GM10248 (cell line): ENCODE data around the gene CTPS2.

Experiments
- CTCF ChIA-PET: fragments of 300-600 bp; sonication (Branson Sonifier 250); formaldehyde crosslinking; extraction: SDS; loops from one replicate; lab custom pipeline; 2021; ENCODE audit warnings: antibody characterized with exemption; lab: Yijun Ruan, JAX
- POLR2A ChIA-PET: fragments of 350-650 bp; sonication (Branson Sonifier 250); formaldehyde crosslinking; extraction: SDS; loops from one replicate; lab custom pipeline; 2020; ENCODE audit warnings: antibody characterized with exemption; lab: Yijun Ruan, JAX
- DNase-seq: peaks from one replicate; pipeline ENCODE4 v3.0.0; 2012; ENCODE audit errors: extremely low spot score
- CTCF ChIP-seq: IDR thresholded peaks from 2 replicates; pipeline ENCODE4 v1.5.1; 2012; ENCODE audit warnings: mild to moderate bottlenecking, low read depth; ENCODE audit errors: extremely low read depth, missing control alignments, control extremely low read depth

The CTPS2 gene

GRCh38 chrX:16745102-16745501 lies 32.6 kb upstream of the CTPS2 start:
- CTCF ChIA-PET = no interaction called here
- POLR2A ChIA-PET = no interaction called here
- no peak for TF ChIP-seq CTCF
- no peak for DNase-seq

GRCh38 chrX:16743604-16744325 lies 31.3 kb upstream of the CTPS2 start:
- TF ChIP-seq CTCF = no peak
- POLR2A ChIA-PET = no interaction called here
- no peak for DNase-seq
- CTCF ChIA-PET = no interaction called here

- CTCF ChIA-PET = no interaction called here
These were observed 27.1 kb upstream of the CTPS2 start for GRCh38 chrX:16739574-16739973.

GRCh38 chrX:16737024-16737423 lies 24.6 kb upstream of the CTPS2 start:
- no peak for DNase-seq
- ChIA-PET CTCF (no interaction called here), POLR2A (no interaction called here)
- no peak for TF ChIP-seq CTCF

More at GRCh38 chrX:16739574-16739973, 27.1 kb upstream of the CTPS2 start:
- no peak for TF ChIP-seq CTCF
- POLR2A ChIA-PET = no interaction called here
- DNase-seq = no peak

GRCh38 chrX:16733013-16733412 lies 20.5 kb upstream of the CTPS2 start:
- DNase-seq = no peak
- CTCF ChIA-PET = interaction anchor here (1.2 kb wide), 2 partner anchors 8 to 13 kb away, joined by 4 read pairs; partner anchors contain the start of gene SYAP1
- POLR2A ChIA-PET = no interaction called here
- no peak for TF ChIP-seq CTCF

- no peak for TF ChIP-seq CTCF
- DNase-seq = no peak
- POLR2A ChIA-PET = no interaction called here
- CTCF ChIA-PET = interaction anchor here (1.2 kb wide), 1 partner anchor 8 kb away, joined by 4 read pairs; no protein-coding TSS in a partner anchor
These were observed 18.0 kb upstream of the CTPS2 start for GRCh38 chrX:16730450-16730849.
